Mesenchymal stem cell (in vitro differentiated cells and primary cell): ENCODE results near the gene CSTPP1.
"Not testable (repeated sequence)": the region's sequence is repeated elsewhere in the genome, so short reads cannot be mapped to it uniquely, and the experiment has no call there.

Experiments
- DNase-seq: peaks from one replicate; pipeline ENCODE4 v3.0.0-alpha.2; 2013
- H2AFZ ChIP-seq: one replicate; pipeline ENCODE4 v1.6.1; 2013; ENCODE audit warnings: low read depth, mild to moderate bottlenecking, control low read depth, inconsistent platforms, low read length, moderate library complexity
- H2AK5ac ChIP-seq: 2 replicates; pipeline ENCODE4 v1.6.1; 2013; ENCODE audit warnings: low read length, moderate library complexity, mild to moderate bottlenecking, inconsistent platforms; ENCODE audit not compliant: severe bottlenecking
- H2BK120ac ChIP-seq: one replicate; pipeline ENCODE4 v1.6.1; 2013; ENCODE audit warnings: low read depth, mild to moderate bottlenecking, inconsistent platforms, low read length, moderate library complexity
- H2BK12ac ChIP-seq, 2 experiments: one replicate each; pipeline ENCODE4 v1.6.1; 2013; ENCODE audit warnings: inconsistent platforms in 2 of 2, low read length in 2 of 2, mild to moderate bottlenecking in 2 of 2, moderate library complexity in 2 of 2, control low read depth in 1 of 2
- H2BK15ac ChIP-seq: one replicate; pipeline ENCODE4 v1.6.1; 2013; ENCODE audit warnings: mild to moderate bottlenecking, low read depth, inconsistent platforms; ENCODE audit not compliant: poor library complexity, severe bottlenecking
- H2BK5ac ChIP-seq: 2 replicates; pipeline ENCODE4 v1.6.1; 2013; ENCODE audit warnings: low read depth, mild to moderate bottlenecking, low read length, control low read depth, inconsistent platforms; ENCODE audit not compliant: poor library complexity, severe bottlenecking
- H3K14ac ChIP-seq, 2 experiments: one replicate each; pipeline ENCODE4 v1.6.1; 2013; ENCODE audit warnings: inconsistent platforms in 2 of 2, low read length in 2 of 2, control low read depth in 1 of 2, mild to moderate bottlenecking in 1 of 2, moderate library complexity in 1 of 2
- H3K18ac ChIP-seq, 2 experiments: one replicate each; pipeline ENCODE4 v1.6.1; 2013; ENCODE audit warnings: inconsistent platforms in 2 of 2, low read length in 2 of 2, control low read depth in 1 of 2, low read depth in 1 of 2, mild to moderate bottlenecking in 1 of 2
- H3K23ac ChIP-seq, 2 experiments: one replicate each; pipeline ENCODE4 v1.6.1; 2013; ENCODE audit warnings: inconsistent platforms in 2 of 2, low read length in 2 of 2, mild to moderate bottlenecking in 2 of 2, moderate library complexity in 2 of 2, control low read depth in 1 of 2
- H3K27ac ChIP-seq: 2 replicates; pipeline ENCODE4 v1.5.1; 2013; ENCODE audit warnings: mild to moderate bottlenecking, moderate library complexity, low read length, control low read depth, inconsistent platforms; ENCODE audit not compliant: poor library complexity, severe bottlenecking
- H3K27me3 ChIP-seq, 2 experiments: 2 replicates each; pipeline versions ENCODE4 v1.6.1 to v1.7.0; 2013; ENCODE audit warnings: low read length in 2 of 2, mild to moderate bottlenecking in 2 of 2, moderate library complexity in 2 of 2, control low read depth in 1 of 2, inconsistent platforms in 1 of 2; ENCODE audit not compliant: control insufficient read depth in 1 of 2, insufficient read depth in 1 of 2
- H3K36me3 ChIP-seq, 2 experiments: 2 replicates each; pipeline versions ENCODE4 v1.6.1 to v1.7.0; 2013; ENCODE audit warnings: low read length in 2 of 2, control low read depth in 1 of 2, inconsistent platforms in 1 of 2, low read depth in 1 of 2, mild to moderate bottlenecking in 1 of 2; ENCODE audit not compliant: insufficient read depth in 2 of 2, control insufficient read depth in 1 of 2
- H3K4ac ChIP-seq, 2 experiments: one replicate each; pipeline ENCODE4 v1.6.1; 2013; ENCODE audit warnings: inconsistent platforms in 2 of 2, low read length in 2 of 2, mild to moderate bottlenecking in 2 of 2, moderate library complexity in 2 of 2, control low read depth in 1 of 2, low read depth in 1 of 2
- H3K4me1 ChIP-seq: 2 replicates; pipeline ENCODE4 v1.6.1; 2013; ENCODE audit warnings: low read depth, low read length, control low read depth; ENCODE audit not compliant: control insufficient read depth, insufficient read depth
- H3K4me2 ChIP-seq: 2 replicates; pipeline ENCODE4 v1.6.1; 2013; ENCODE audit warnings: low read length, mild to moderate bottlenecking, inconsistent platforms; ENCODE audit not compliant: poor library complexity, severe bottlenecking
- H3K4me3 ChIP-seq, 2 experiments: 2 replicates each; pipeline versions ENCODE4 v1.5.1 to v1.7.0; 2013; ENCODE audit warnings: low read length in 2 of 2, mild to moderate bottlenecking in 2 of 2, control low read depth in 1 of 2, low read depth in 1 of 2; ENCODE audit not compliant: insufficient read depth in 1 of 2
- H3K79me1 ChIP-seq: replicated peaks from 2 replicates; pipeline ENCODE4 v1.6.1; 2013; ENCODE audit warnings: mild to moderate bottlenecking, control low read depth, low read length, inconsistent platforms; ENCODE audit not compliant: poor library complexity, severe bottlenecking
- H3K9ac ChIP-seq: 2 replicates; pipeline ENCODE4 v1.7.0; 2013; ENCODE audit warnings: mild to moderate bottlenecking, low read length, moderate library complexity
- H3K9me3 ChIP-seq: 2 replicates; pipeline ENCODE4 v1.7.0; 2013; ENCODE audit warnings: mild to moderate bottlenecking, low read length; ENCODE audit not compliant: control insufficient read depth
- H4K8ac ChIP-seq: one replicate; pipeline ENCODE4 v1.6.1; 2013; ENCODE audit warnings: inconsistent platforms, mild to moderate bottlenecking, low read length, moderate library complexity
- H4K91ac ChIP-seq: one replicate; pipeline ENCODE4 v1.6.1; 2013; ENCODE audit warnings: mild to moderate bottlenecking, low read length, inconsistent platforms
- WGBS: methylation state at CpG from one replicate; pipeline ENCODE4 v1.1.7; 2013; ENCODE audit warnings: mixed read lengths; 5-methylcytosine and 5-hydroxymethylcytosine counted together

CSTPP1 gene

GRCh38 chr11:47189100-47189834, 252.7 kb downstream of the CSTPP1 start:
- Histone ChIP-seq H3K9ac (no peak overlapping the region), H2BK5ac (no peak overlapping the region), H3K4me1 (peaks cover 28% of the 10 kb centered on the region), H3K23ac (no peak overlapping the region), H3K14ac (no peak overlapping the region), H2AFZ (no peak overlapping the region), H4K8ac (no peak overlapping the region), H3K79me1 (no peaks in the 10 kb centered on the region), H3K4me3 (no peak overlapping the region), H2AK5ac (no peak overlapping the region), H2BK15ac (no peak overlapping the region), H4K91ac (no peak overlapping the region), H3K18ac (no peak overlapping the region), H2BK12ac (no peak overlapping the region), H3K27ac (peak overlapping the region; percentile 13), H2BK120ac (no peak overlapping the region), H3K27me3 (no peaks in the 10 kb centered on the region), H3K36me3 (peaks cover 0 to 1% of the 10 kb centered on the region in 2 experiments), H3K4me2 (no peak overlapping the region), H3K9me3 (no peaks in the 10 kb centered on the region), H3K4ac (peak overlapping the region in 1 of 2 experiments; percentile 28)
- WGBS = 61% methylated on average over 11 of the region's 11 CpGs
- DNase-seq = peak; percentile 89

GRCh38 chr11:47191137-47191536, 254.6 kb downstream of the CSTPP1 start:
- peaks cover 16% of the 10 kb centered on the region for H3K4me1 ChIP-seq
- H3K4me3 ChIP-seq, H2BK15ac ChIP-seq, H4K8ac ChIP-seq, H2BK120ac ChIP-seq, H3K9ac ChIP-seq, H3K18ac ChIP-seq, H3K27ac ChIP-seq, H3K4me2 ChIP-seq, H2AK5ac ChIP-seq, H4K91ac ChIP-seq, H3K23ac ChIP-seq, H3K14ac ChIP-seq, H3K79me1 ChIP-seq, H2AFZ ChIP-seq, H3K27me3 ChIP-seq, H2BK5ac ChIP-seq, H2BK12ac ChIP-seq, H3K4ac ChIP-seq, H3K36me3 ChIP-seq, H3K9me3 ChIP-seq: not testable (repeated sequence)
- peak; percentile 34 for DNase-seq
- WGBS = 89% methylated on average over 10 of the region's 10 CpGs

GRCh38 chr11:47192111-47192510, 255.6 kb downstream of the CSTPP1 start:
- Histone ChIP-seq H4K8ac (no peak overlapping the region), H2BK12ac (no peak overlapping the region), H3K27me3 (no peaks in the 10 kb centered on the region), H3K4me2 (no peak overlapping the region), H2BK15ac (no peak overlapping the region), H2BK5ac (no peak overlapping the region), H3K9ac (no peak overlapping the region), H3K79me1 (no peaks in the 10 kb centered on the region), H4K91ac (no peak overlapping the region), H2AK5ac (no peak overlapping the region), H3K36me3 (no peaks in the 10 kb centered on the region), H3K18ac (no peak overlapping the region), H3K27ac (no peak overlapping the region), H2AFZ (no peak overlapping the region), H3K23ac (no peak overlapping the region), H3K9me3 (no peaks in the 10 kb centered on the region), H3K14ac (no peak overlapping the region), H3K4me1 (peaks cover 9% of the 10 kb centered on the region), H3K4ac (no peak overlapping the region), H2BK120ac (no peak overlapping the region), H3K4me3 (no peak overlapping the region)
- 90% methylated on average over 4 of the region's 4 CpGs for WGBS
- DNase-seq = no peak

GRCh38 chr11:47198161-47198560, 261.6 kb downstream of the CSTPP1 start:
- H3K14ac ChIP-seq, H3K36me3 ChIP-seq, H2BK120ac ChIP-seq, H3K4me3 ChIP-seq, H2AK5ac ChIP-seq, H3K18ac ChIP-seq, H3K9me3 ChIP-seq, H3K23ac ChIP-seq, H2BK15ac ChIP-seq, H3K27ac ChIP-seq, H3K9ac ChIP-seq, DNase-seq, H3K79me1 ChIP-seq, H4K8ac ChIP-seq, H3K4me2 ChIP-seq, H2AFZ ChIP-seq, H3K4me1 ChIP-seq, H2BK12ac ChIP-seq, H4K91ac ChIP-seq, H3K4ac ChIP-seq, H2BK5ac ChIP-seq: not testable (repeated sequence)
- 94% methylated on average over 9 of the region's 9 CpGs for WGBS
- peaks cover 0 to 23% of the 10 kb centered on the region in 2 experiments for H3K27me3 ChIP-seq
